Stomach smooth muscle (tissue), 2 donors: Measurements from ENCODE around the gene ADAM33.

Source experiments
- H3K27ac ChIP-seq: one replicate; pipeline ENCODE4 v1.7.0; 2013; ENCODE audit warnings: mild to moderate bottlenecking, low read length, inconsistent platforms
- H3K27me3 ChIP-seq, 2 donors: one replicate each; pipeline ENCODE4 v1.7.0; 2013; ENCODE audit warnings: low read length in 2 of 2; ENCODE audit not compliant: insufficient read depth in 2 of 2, control insufficient read depth in 1 of 2
- H3K36me3 ChIP-seq, 2 donors: one replicate each; pipeline ENCODE4 v1.7.0; 2013; ENCODE audit warnings: low read length in 2 of 2; ENCODE audit not compliant: control insufficient read depth in 2 of 2, insufficient read depth in 2 of 2
- H3K4me1 ChIP-seq: one replicate; pipeline ENCODE4 v1.7.0; 2013; ENCODE audit warnings: low read length; ENCODE audit not compliant: control insufficient read depth, insufficient read depth
- H3K4me3 ChIP-seq, 2 donors: one replicate each; pipeline ENCODE4 v1.7.0; 2013; ENCODE audit warnings: low read length in 2 of 2
- H3K9ac ChIP-seq, 2 donors: one replicate each; pipeline ENCODE4 v1.7.0; 2013; ENCODE audit warnings: low read length in 2 of 2, mild to moderate bottlenecking in 1 of 2
- H3K9me3 ChIP-seq, 2 donors: one replicate each; pipeline ENCODE4 v1.7.0; 2013; ENCODE audit warnings: low read length in 2 of 2; ENCODE audit not compliant: control insufficient read depth in 2 of 2
- donor health status: healthy.
- donor health status: Pancreatic carcinoma.

Gene ADAM33

DNA sequence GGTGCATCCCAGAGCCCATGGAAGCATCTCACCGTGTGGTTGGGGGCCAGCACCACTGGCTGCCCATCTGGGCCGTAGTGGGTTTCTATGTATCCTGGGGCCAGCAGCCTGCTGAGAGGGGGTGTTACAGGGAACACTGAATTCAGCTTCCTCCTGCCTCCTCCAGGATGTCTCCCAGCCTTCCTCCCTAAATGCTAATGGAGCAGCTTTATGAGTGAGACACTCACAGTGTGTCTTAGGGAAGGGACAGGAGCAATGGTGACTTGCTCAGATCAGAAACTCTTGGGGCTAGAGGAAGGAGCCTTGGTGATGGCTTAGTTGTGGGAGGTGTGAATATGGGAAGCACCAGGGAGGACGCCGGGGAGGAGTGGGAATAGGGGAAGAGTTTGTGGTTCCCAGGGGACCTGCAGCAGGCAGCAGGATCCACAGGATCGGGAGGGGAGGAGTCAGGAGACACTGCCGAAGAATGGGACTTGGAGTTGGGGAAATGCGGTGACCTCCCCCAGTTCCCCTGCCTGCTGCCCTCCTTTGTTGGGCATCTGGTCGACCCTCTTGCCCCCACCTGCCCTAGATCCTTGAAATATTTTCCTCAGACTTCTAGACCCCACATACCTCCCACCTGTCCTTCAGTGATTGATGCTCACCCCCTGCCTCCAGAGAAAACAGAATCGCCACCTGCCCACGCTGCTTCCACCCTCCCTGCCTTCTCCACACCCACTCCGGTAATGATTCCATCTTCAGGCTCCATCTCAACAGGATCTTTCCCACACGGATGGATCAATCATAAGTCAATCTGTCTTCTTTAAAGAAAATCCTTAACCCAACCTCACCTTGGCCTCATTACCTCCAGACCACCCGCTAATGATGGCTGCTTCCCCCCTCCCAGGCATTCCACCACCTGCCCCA, 6.6 kb downstream of the ADAM33 start:
- no peak overlapping the region for H3K4me3 ChIP-seq
- no peak overlapping the region for H3K9ac ChIP-seq
- no peaks in the 10 kb centered on the region for H3K9me3 ChIP-seq
- no peaks in the 10 kb centered on the region for H3K27me3 ChIP-seq
- no peak overlapping the region for H3K27ac ChIP-seq
- H3K36me3 ChIP-seq: peaks cover 10 to 11% of the 10 kb centered on the region in 2 donors
- peaks cover 33% of the 10 kb centered on the region for H3K4me1 ChIP-seq

DNA sequence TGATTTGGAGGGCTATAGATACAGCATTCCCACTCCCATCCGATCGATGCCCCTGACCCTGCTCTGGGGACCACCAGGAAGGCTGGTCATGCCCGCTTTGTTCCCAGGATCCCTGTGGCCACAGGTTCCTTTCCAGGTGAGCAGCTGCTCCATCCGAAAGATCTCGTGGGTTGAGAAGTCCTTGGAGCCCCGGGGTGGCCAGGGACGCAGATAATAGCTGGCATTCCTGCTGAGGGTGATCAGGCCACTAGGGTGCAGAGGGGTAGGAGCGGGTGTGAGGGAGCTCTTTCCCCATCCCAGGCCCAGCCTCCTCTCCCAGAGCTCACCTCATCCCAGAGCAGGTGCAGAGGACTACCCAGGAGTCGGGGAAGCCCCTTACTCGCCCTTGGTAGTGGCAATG, 7.4 kb downstream of the ADAM33 start:
- Histone ChIP-seq H3K27me3 (no peaks in the 10 kb centered on the region), H3K27ac (no peak overlapping the region), H3K9me3 (no peaks in the 10 kb centered on the region), H3K36me3 (peaks cover 10 to 11% of the 10 kb centered on the region in 2 donors), H3K9ac (no peak overlapping the region), H3K4me3 (no peak overlapping the region), H3K4me1 (peaks cover 33% of the 10 kb centered on the region)

DNA sequence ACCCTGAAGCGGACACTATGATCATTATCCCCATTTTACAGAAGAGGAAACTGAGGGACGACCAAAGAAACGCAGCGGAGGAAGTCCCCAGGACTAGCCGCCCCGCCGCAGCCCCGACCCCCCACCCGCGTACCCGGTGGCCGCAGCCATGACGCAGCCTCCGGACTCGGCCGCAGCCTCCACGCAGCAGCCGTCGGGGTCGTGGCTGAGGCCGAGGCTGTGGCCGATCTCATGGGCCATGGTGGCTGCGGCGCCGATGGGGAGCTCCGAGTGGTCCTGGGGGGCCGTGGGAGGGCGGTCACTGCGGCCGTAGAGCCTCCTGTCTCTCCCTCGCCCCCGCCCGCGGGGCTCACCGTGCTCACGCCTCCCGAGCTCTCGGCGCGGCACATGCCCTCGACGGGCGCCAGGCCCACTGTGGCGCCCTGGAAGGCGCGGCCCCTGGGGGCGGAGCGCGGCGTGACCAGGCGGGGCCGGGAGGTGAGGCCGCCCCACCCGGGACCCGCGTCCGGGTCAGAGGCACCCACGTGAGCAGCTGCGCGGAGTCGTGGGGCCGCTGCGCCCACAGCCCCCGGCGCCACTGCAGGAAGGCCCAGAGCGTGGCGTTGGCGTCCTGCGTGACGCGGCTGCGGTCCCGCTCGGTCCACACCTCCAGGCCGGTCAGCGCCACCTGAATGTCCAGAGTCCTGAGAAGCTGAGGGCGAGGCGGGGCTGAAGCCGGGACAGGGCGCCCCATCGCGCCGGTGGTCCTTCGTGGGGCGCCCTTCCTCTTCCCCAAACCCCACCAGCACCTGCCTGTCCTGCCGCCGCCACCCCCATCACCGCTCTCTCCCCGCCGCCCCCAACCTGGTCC, 8.4 kb downstream of the ADAM33 start:
- Histone ChIP-seq H3K36me3 (peaks cover 11 to 13% of the 10 kb centered on the region in 2 donors), H3K9ac (no peak overlapping the region), H3K27ac (no peak overlapping the region), H3K4me3 (no peak overlapping the region), H3K4me1 (peaks cover 32% of the 10 kb centered on the region), H3K9me3 (no peaks in the 10 kb centered on the region), H3K27me3 (no peaks in the 10 kb centered on the region)

DNA sequence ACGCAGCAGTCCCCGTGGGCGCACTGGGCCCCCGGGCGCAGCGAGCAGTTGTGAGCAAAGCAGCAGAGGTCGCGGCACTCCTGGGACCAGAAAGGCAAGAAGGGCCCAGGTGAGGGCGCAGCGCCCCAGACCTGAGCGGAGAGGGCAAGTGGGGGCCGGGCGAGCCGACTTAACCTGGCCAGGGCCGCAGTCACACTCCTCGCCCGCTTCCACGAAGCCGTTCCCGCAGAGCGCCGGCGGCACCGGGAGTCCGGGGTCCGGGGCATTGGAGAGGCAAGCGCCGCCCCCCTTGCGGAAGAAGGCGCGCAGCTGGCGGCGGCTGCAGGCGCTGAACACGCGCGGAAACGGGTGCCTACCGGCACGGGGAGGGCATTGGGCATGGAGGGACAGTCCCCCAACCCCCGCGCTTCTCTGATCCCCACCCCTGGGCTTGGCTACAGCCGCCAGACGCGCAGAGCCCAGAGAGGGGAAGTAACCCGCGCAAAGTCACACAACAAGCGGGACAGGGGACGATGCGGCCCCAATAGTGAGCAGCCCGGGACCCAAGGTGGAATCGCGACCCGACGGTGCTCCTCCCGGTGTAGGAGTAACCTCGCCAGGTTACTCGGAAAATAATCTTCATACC, 9.2 kb downstream of the ADAM33 start:
- H3K4me3 ChIP-seq: no peak overlapping the region
- H3K27ac ChIP-seq: no peak overlapping the region
- H3K4me1 ChIP-seq: peaks cover 24% of the 10 kb centered on the region
- H3K27me3 ChIP-seq: no peaks in the 10 kb centered on the region
- H3K36me3 ChIP-seq: peaks cover 11 to 15% of the 10 kb centered on the region in 2 donors
- H3K9ac ChIP-seq: no peak overlapping the region
- H3K9me3 ChIP-seq: no peaks in the 10 kb centered on the region

DNA sequence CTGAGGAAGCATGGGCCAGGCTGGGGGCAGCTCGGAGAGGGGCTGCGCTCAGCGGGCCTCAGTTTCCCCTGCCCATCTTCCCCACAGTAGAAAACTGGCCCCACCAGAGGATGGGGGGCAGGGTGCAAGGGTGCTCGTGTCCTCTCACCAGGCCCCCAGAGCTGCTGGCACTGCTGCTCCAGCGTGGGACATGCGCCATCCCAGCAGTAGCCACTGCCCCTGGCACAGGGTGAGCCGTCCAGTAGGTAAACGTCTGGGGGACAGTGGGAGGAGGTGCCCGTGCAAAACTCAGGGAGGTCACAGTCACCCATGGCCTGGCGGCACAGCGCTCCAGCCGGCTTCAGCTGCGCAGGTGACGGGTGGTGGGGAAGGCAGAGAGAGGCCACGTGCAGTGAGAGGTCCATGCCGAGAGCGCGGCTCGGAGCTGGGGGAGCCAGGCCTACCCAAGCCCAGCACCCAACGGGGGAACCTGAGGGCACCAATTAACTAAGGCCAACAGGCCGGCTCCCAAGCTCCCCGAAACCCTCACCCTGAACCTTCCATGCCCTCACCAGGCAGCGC, 9.7 kb downstream of the ADAM33 start:
- Histone ChIP-seq H3K4me1 (peaks cover 18% of the 10 kb centered on the region), H3K27ac (no peak overlapping the region), H3K36me3 (peaks cover 11 to 15% of the 10 kb centered on the region in 2 donors), H3K27me3 (no peaks in the 10 kb centered on the region), H3K4me3 (no peak overlapping the region), H3K9me3 (no peaks in the 10 kb centered on the region), H3K9ac (no peak overlapping the region)

DNA sequence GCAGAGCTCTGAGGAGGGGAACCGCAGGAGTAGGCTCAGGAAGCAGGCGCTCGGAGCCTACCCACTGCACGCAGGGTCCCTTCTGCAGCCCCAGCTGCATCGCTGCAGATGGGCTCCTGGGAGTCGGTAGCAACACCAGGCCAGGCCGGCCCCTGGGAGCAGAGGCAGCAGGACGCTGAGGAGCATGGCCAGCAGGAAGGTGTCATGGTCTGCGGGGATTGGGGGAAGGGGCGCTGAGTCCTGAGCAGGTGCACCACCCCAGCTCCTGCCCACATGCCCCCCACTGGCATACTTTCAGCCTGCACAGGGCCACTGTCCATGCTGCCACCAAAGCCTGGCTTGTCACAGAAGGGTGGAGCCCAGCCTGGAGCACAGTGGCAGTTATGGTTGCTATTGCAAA, 10.9 kb downstream of the ADAM33 start:
- Histone ChIP-seq H3K27ac (no peak overlapping the region), H3K9me3 (no peaks in the 10 kb centered on the region), H3K36me3 (peaks cover 11 to 13% of the 10 kb centered on the region in 2 donors), H3K4me3 (no peak overlapping the region), H3K9ac (no peak overlapping the region), H3K27me3 (no peaks in the 10 kb centered on the region), H3K4me1 (peaks cover 18% of the 10 kb centered on the region)

DNA sequence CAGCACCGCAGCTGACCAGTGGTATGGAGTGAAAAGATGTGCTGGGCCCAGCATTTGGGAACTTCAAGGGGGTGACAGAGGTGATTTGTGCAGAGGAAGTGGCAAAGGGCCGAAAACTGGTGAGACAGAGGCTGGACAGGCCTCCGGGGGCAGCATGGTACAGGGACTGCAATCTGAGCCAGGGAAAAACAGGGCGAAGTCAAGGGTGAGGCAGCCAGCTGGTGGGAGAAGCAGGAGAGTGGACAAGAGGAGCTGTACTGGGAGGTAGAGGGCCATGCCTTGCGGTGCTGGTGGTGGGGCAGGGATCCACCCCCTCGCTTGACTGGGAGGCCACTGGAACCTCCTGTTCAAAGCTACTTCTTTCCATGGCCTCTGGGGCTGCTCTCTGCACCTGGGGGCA, 11.3 kb downstream of the ADAM33 start:
- peaks cover 11 to 12% of the 10 kb centered on the region in 2 donors for H3K36me3 ChIP-seq
- no peak overlapping the region for H3K4me3 ChIP-seq
- peak overlapping the region; percentile 31 for H3K27ac ChIP-seq
- no peaks in the 10 kb centered on the region for H3K27me3 ChIP-seq
- peaks cover 19% of the 10 kb centered on the region for H3K4me1 ChIP-seq
- no peak overlapping the region for H3K9ac ChIP-seq
- H3K9me3 ChIP-seq: no peaks in the 10 kb centered on the region

DNA sequence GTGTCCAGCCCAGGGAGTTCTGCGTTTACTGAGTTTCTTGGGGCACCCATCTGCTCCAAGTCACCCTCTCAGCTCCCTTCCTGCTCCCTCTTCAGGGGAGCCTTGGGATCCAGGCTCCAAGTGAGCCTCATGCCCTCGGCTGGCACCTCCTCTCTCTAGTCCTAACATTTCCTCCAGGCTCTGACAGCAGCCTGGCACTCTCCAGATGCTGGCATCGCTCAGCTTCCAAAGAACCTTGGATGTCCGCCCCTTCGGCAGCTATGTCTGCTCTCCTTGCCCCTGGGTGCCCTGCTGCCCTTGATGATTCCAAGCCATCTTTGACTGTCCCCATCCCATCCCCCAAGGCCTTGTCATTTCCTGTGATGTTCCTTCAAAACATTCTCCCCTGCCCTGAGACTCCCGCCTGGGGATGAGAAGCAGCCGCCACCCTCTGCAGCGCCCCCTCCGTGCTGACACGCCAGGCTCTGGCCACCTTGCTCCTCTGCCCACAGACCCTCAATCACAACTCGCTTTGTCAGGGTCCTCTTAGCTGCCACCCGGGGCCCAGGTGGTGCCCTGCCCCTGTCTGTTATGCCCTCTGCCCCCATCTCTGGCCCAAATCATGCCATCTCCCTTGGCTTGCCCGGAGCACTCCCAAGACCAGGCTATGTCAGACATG, 12.0 kb downstream of the ADAM33 start:
- Histone ChIP-seq H3K9ac (no peak overlapping the region), H3K27me3 (no peaks in the 10 kb centered on the region), H3K36me3 (peaks cover 5 to 12% of the 10 kb centered on the region in 2 donors), H3K9me3 (no peaks in the 10 kb centered on the region), H3K4me3 (no peak overlapping the region), H3K27ac (peak overlapping the region; percentile 31), H3K4me1 (peaks cover 19% of the 10 kb centered on the region)

DNA sequence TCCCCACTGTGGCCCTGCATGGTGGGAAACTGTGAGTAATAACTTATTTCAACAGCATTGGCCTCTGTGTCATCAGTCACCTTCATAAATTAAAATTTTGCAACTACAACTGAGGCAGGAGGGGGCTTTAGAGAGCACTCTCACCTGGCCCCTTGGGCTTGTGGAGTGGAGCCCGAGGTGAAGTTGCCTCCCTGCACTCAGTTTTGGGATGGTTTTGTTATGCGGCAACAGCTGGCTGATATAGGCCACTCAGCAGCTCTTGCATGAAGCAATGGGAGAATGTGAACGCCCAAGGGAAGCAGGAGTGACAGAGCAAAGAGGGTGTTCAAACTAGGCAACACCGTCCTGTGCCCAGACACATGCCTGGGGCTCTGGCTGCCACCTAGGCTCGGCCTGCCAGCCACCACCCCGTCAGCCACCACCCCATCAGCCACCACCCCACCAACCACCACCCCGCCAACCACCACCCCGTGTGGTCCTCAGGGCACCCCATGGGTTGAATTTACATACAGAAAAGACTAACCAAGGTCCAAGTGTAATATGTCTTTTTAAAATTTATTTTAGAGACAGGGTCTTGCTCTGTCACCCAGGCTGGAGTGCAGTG, 14.3 kb downstream of the ADAM33 start:
- no peak overlapping the region for H3K4me3 ChIP-seq
- no peaks in the 10 kb centered on the region for H3K27me3 ChIP-seq

More for the DNA sequence above, 14.3 kb downstream of the ADAM33 start:
- Histone ChIP-seq H3K36me3 (peaks cover 3 to 12% of the 10 kb centered on the region in 2 donors), H3K9ac (no peak overlapping the region), H3K4me1 (peaks cover 19% of the 10 kb centered on the region), H3K27ac (no peak overlapping the region), H3K9me3 (no peaks in the 10 kb centered on the region)
